ENCODE measurements around the gene UBQLN4.
"Not testable (repeated sequence)": the region's sequence is repeated elsewhere in the genome, so short reads cannot be mapped to it uniquely, and the experiment has no call there.

The UBQLN4 gene

DNA sequence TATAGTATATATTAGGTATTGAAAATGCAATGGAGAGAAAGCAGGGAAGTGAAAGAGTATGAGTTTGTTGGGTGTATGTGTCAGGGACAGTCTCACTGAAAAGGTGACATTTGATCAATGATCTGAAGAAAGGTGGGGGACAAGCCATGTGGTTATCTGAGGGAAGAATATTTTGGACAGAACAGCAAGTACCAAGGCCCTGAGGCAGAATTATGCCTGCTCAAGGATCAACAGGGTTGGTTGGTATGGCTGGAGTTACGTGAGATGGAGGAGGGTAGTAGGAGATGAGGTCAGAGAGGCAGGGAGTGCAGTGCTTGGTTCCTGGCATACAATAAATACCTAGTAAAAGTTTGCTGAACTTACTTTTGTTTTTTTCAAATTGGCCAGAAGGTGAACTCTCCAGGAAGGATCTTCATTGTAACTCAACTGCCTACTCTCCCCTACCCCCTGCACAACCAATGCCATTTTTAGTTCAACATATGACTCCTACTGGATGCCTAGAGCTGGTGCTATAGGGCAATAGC lies 2.8 kb upstream of the UBQLN4 start:
- DNase-seq, result no peak

GRCh38 chr1:156055281-156056048 lies 1.9 kb upstream of the UBQLN4 start:
- DNase-seq, result no peak

- peak; percentile 99 for DNase-seq
These were observed 1.1 kb upstream of the UBQLN4 start, which contains the start of gene LAMTOR2 for GRCh38 chr1:156054500-156055280. LAMTOR2 (plus strand) TSS chr1:156054782; CDS start chr1:156054890, 108 bp downstream.

DNA sequence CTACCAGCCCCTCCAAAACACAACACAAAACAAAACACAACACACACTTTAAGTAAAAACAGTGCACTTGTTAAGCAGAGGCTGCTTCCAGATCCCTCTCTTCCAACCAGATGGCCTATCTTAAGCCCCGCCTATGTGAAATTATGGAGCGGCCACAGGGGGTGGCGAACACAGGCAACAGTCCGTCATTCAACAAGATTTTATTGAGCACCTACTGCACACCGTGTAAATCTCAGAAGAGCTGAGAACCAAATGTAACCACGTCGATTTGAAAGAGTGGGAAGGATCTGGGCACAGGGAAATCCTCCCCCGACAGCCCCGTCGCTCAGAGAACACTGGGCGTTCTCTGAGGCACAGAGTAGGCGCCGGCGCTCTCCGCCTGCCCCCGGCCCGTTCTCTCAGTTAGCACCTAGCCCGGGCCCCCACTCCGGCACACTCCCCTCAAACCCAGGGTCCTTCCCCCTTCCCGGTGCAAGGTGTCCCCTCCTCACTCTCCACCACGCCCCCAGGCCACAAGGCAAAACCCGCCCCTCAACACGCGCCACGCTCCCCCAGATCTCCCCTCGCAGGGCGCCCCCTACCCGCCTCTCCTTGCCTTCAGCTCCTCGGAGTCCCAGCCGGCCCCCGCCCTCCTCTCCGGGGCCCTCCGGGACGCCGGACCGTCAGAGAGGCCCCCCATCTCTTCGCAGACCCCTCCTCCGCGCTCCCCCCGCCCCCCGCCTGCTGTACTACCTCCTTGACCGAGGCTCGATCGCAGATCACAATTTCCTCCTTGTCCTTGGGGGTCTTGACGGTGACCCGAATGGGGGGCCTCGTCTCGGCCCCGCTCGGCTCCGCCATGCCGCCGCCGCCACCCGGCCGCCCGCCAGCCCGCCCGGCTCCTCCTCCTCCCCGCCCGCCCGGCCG lies 483 bp downstream of the UBQLN4 start:
- DNase-seq, result peak; percentile 77

- no peak for DNase-seq
These were observed 2.4 kb downstream of the UBQLN4 start for GRCh38 chr1:156051011-156051725.

GRCh38 chr1:156050376-156050775 lies 3.2 kb downstream of the UBQLN4 start:
- no peak for DNase-seq

GRCh38 chr1:156048663-156049258 lies 4.8 kb downstream of the UBQLN4 start:
- DNase-seq, result no peak

DNA sequence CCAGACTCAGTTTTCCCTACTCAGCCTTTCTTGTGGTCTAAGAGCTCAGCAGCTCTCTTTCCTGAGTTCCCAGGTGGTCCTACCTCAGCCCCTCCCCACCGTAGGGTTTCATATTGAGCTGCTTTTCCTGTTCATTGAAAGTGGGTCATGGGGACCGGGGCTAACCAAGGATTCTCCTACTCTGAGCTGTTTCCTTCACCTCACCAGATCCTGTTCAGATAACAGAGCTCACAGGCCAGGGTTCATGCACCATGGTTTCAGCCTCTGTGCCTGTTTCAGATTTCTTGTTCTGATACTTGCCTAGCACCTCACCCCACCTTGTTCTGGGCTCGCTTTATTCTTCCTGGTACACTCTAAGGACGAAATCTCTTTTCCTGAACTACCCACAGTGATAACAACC lies 8.5 kb downstream of the UBQLN4 start:
- DNase-seq, result no peak

DNA sequence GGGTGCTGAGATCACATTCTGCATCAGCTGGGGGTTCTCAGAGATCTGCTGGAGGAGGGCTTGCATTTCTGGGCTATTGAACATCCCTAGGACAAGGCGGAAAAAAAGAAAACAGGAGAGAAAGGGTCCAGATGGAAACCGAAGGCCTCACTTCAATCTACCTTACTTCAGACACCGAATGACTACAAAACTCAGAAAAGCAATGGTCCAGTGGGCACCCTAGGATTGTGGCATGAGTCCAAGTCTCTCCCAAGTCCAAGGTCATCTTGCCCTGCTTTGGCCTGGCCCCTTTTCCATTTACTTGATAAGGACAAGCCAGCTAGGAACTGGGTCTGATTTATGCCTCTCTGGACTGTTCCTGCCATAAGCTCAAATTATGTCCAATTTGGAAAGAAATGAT lies 10.8 kb downstream of the UBQLN4 start:
- DNase-seq, result no peak

- not testable (repeated sequence) for DNase-seq
These were observed 18.6 kb downstream of the UBQLN4 start for GRCh38 chr1:156034991-156035390.

- no peak for DNase-seq
These were observed 20.6 kb downstream of the UBQLN4 start for GRCh38 chr1:156033011-156033410.

DNA sequence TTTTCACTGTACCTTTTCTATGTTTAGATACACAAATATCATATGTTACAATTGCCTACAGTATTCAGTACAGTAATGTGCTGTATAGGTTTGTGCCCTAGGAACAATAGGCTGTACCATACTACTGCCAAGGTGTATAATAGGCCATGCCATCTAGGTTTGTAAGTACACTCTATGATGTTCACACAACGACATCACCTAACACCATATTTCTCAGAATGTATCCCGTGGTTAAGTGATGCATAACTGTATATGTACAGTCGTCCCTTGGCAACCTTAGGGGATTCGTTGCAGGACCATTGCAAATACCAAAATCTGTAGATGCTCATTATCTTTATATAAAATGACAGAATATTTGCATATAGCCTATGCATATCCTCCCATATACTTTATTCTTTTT lies 27.0 kb downstream of the UBQLN4 start:
- DNase-seq, result no peak

DNA sequence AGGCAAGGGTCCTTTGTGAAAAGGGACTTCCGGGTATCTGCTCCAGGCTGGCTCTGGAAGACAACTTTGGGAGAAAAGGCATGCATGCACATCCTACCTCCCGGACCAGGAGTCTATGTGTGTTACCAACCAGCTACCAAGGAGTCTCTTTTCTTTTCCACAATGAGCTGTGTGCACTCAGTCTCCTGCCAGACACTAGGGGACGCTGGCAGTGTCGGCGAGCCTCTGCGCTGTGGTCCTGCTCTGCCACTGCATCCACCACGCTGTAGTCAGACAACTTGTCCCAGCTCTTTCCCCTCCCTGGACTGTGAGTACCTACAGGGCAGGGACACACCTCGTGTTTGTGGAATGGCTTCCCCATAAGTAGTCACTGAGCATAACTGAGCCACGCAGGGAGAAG lies 27.7 kb downstream of the UBQLN4 start:
- DNase-seq, result peak; percentile 31

- no peak for DNase-seq
These were observed 28.8 kb downstream of the UBQLN4 start for GRCh38 chr1:156024801-156025200.

DNA sequence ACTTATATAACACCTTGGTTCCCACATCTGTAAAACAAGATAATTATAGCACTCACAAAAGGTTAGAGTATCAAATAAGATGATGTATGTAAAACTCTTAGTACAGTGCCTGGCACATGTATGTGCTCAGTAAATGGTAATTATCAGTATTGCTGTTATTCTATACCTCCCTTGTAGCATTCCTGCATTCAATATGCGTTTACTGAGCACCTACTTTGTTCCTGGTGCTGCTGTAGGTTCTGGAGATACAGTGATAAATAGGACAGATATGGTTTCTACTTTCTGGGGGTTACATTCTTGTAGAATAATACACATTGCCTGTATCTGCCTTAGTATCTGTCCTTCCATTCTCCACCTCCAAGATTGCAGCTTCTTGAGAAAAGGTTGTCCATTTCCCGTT lies 31.6 kb downstream of the UBQLN4 start:
- no peak for DNase-seq

DNA sequence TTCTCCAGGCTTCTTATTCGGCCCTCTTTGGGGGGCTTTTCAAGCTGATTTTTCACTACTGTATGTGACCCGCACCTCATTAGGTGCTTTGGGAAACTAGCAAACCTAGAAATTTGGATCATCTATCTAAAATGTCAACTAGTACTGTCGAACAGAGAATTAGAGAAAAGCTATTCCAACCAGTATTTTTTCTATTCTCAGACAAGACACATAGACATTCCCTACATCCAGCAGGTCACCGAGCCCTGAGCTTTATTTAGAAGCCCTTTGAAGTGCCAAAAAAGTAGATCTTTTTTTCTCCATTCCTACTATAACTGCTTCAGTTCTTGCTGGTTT lies 32.5 kb downstream of the UBQLN4 start:
- DNase-seq, result no peak

- DNase-seq, result peak; percentile 96
These were observed 33.1 kb downstream of the UBQLN4 start, which contains the start of gene SSR2 for GRCh38 chr1:156020293-156021092. SSR2 (minus strand) TSS chr1:156020951; CDS start chr1:156020167, 784 bp downstream.

DNA sequence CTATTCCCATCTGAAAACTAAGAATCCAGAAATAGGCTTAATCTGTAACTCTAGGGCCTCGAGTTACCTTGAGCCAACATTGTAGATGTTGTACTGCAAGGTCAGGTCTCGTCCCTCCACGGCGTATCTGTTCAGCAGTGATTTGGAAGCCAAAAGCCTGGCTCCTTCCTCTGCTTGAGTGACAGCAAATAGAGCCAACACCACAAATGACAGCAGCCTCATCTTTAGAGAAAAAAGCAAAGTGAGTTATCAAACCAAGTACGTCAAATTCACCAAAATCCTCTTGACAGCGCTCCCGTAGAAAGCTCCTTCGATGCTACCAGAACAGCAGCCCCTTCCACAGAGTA lies 33.7 kb downstream of the UBQLN4 start:
- DNase-seq, result no peak

GRCh38 chr1:156014829-156015228 lies 38.8 kb downstream of the UBQLN4 start:
- no peak for DNase-seq

- DNase-seq, result no peak
These were observed 41.4 kb downstream of the UBQLN4 start for GRCh38 chr1:156012051-156012817.

Measured in NCI-H1092 (cell line).